ENCODE data around the gene GAPDHS. TPM values are rescaled to one million over a fixed set of nuclear protein-coding genes. Genes with fewer than 3 reads are reported as not detected.

The GAPDHS gene
- total and polyA plus RNA-seq, 2 of the 4 experiments (the other 2 are of a cell fraction), result not detected

DNA sequence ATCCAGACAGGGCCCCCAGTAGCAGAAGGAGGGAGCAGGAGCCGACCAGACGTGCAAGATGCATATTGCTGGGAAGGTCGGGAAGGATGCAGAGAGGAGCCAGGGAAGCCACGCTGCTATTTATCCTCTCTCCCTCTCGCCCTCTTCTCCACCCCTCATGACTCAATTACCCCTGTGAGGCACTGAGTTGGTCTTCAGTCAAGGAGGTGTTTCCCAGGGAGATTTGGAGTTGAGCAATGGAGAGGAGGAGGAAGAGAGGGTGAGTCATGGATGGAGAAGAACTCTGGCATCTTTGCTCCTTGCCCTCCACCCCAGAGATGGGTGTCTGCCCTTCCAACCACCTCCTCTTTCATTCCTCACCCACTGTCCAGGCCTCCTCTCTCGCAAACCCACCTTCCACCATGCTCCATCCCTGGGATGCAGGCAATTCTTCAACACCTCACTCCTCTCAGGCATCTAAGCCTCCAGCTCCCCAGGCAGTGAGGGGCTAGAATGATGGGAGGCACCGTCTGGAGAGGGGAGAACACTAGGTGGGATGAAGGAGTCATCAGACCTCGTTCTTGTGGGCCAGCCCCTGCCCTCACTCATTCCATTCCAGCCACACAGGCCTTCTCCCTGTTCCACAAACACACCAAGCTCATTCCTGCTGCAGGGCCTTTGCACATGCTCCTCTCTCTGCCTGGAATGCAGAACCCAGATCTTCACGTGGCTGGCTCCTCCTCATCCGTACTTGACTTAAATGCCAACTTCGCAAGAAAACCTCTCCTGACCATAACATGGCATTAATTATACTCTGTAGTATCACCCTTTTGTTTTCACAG is 4.8 kb upstream of the GAPDHS start, which contains the start of gene SBSN (continued):
- no peak for TF ChIP-seq RFX5 (IDR thresholded peaks at IDR 0.05; ENCODE audit: low read depth, low read length)
- TF ChIP-seq SMC3 (IDR thresholded peaks at IDR 0.05; ENCODE audit: low read depth, low read length), result no peak

- no peak for DNase-seq
- in situ Hi-C loops (cut with MboI; ENCODE audit: low sequenced_read_pairs) (no loop called here), dilution Hi-C loops (cut with HindIII; ENCODE audit: low sequenced_read_pairs, unreplicated experiment) (no loop called here), intact Hi-C loops (cut with micrococcal nuclease) (no loop called here)
- Histone ChIP-seq H2BK5ac (ENCODE audit: low read depth, low read length, poor library complexity, severe bottlenecking) (no peak overlapping the region), H2AK5ac (ENCODE audit: low read depth, low read length) (0 out of 2 replicates have a peak overlapping the region, but pooled peaks have one; percentile 28), H3K36me3 (ENCODE audit: control insufficient read depth, insufficient read depth, low read length) (no peaks in the 10 kb centered on the region), H2BK120ac (ENCODE audit: low read depth, low read length) (no peak overlapping the region), H3K4me1 (ENCODE audit: control insufficient read depth, insufficient read depth, low read length) (peaks cover 11% of the 10 kb centered on the region), H3K23ac (ENCODE audit: low read depth, low read length) (no peak overlapping the region), H3K9me3 (ENCODE audit: control insufficient read depth, insufficient read depth, low read length) (no peaks in the 10 kb centered on the region), H2BK20ac (ENCODE audit: low read depth, low read length) (peak overlapping the region; percentile 14; the same call in 1 of the 2 replicates), H3K27ac (ENCODE audit: insufficient read depth, low read length) (no peak overlapping the region), H2BK15ac (ENCODE audit: low read depth, low read length) (no peak overlapping the region), H3K9ac (ENCODE audit: low read depth, low read length) (no peak overlapping the region), H3K27me3 (ENCODE audit: control insufficient read depth, insufficient read depth, low read length) (peaks cover 15% of the 10 kb centered on the region), H4K20me1 (ENCODE audit: insufficient read depth, low read length) (no peaks in the 10 kb centered on the region), H3K4ac (ENCODE audit: low read depth, low read length) (no peak overlapping the region), H4K91ac (ENCODE audit: insufficient read depth, low read depth, low read length) (no peak overlapping the region), H3K18ac (ENCODE audit: low read depth, low read length) (no peak overlapping the region), H2AK9ac (replicated peaks; ENCODE audit: low read depth, low read length, poor library complexity) (no peak overlapping the region), H3K4me2 (ENCODE audit: low read depth, low read length) (no peak overlapping the region), H3K56ac (ENCODE audit: extremely low read depth, insufficient read depth, low read length) (no peak overlapping the region), H4K8ac (ENCODE audit: low read depth in 2 of 2, low read length in 2 of 2) (no peak overlapping the region), H4K5ac (ENCODE audit: low read depth, low read length) (no peak overlapping the region), H2AFZ (replicated peaks; ENCODE audit: low read length, poor library complexity) (no peak overlapping the region), H3K4me3 (ENCODE audit: insufficient read depth, low read depth, low read length) (no peak overlapping the region), H3K14ac (replicated peaks; ENCODE audit: low read depth, low read length) (no peak overlapping the region), H3K9me1 (ENCODE audit: insufficient read depth, low read length) (peaks cover 15% of the 10 kb centered on the region), H3K79me1 (ENCODE audit: low read depth in 1 of 2, low read length in 2 of 2) (no peaks in the 10 kb centered on the region)
- ATAC-seq (ENCODE audit: low read depth), result no peak
- CTCF ChIA-PET, result interaction anchor here (0.6 kb wide), 1 partner anchor 472 kb away, joined by 3 read pairs; no protein-coding TSS in a partner anchor
- POLR2A ChIA-PET (ENCODE audit: unreplicated experiment), result no interaction called here
- no TSS peak for BruUV-seq (replicated peaks)
- 55% methylated on average over 9 of the region's 19 CpGs; no CpG with 5 or more reads in 1 of the 2 experiments for WGBS, 2 experiments (ENCODE audit: extremely low coverage in 2 of 2, insufficient read length in 1 of 2)
- TF ChIP-seq MAFK (IDR thresholded peaks at IDR 0.05; ENCODE audit: low read depth, low read length) (no peak), SMC3 (IDR thresholded peaks at IDR 0.05; ENCODE audit: low read depth, low read length) (no peak), POLR2A (IDR thresholded peaks at IDR 0.05; ENCODE audit: low read depth, low read length) (no peak), BHLHE40 (IDR thresholded peaks at IDR 0.05; ENCODE audit: low read depth, low read length) (no peak), ELK1 (IDR thresholded peaks at IDR 0.05; ENCODE audit: borderline replicate concordance, low read depth, low read length) (no peak), RAD21 (IDR thresholded peaks at IDR 0.05; ENCODE audit: low read length) (no peak), RCOR1 (IDR thresholded peaks at IDR 0.05; ENCODE audit: insufficient replicate concordance, low read length) (no peak), MAZ (IDR thresholded peaks at IDR 0.05; ENCODE audit: borderline replicate concordance, low read depth, low read length) (no peak), CHD1 (IDR thresholded peaks at IDR 0.05; ENCODE audit: low read depth, low read length) (no peak), CEBPB (IDR thresholded peaks at IDR 0.05; ENCODE audit: low read depth, low read length) (no peak), MXI1 (IDR thresholded peaks at IDR 0.05; ENCODE audit: borderline replicate concordance, low read depth, low read length) (no peak), NFE2L2 (IDR thresholded peaks at IDR 0.05; ENCODE audit: low read depth, low read length) (no peak)
Observed at GRCh38 chr19:35529241-35530218, 3.7 kb upstream of the GAPDHS start.
